OCI-LY1 (cell line): Measurements from ENCODE around the gene POLL.

Source experiments
- H2AFZ ChIP-seq: fragments of 200-600 bp; sonication (generic), shearing (Covaris generic); 2 replicates; pipeline ENCODE4 v1.6.0; 2014; ENCODE audit warnings: antibody characterized with exemption, mild to moderate bottlenecking, low read length
- H3F3A ChIP-seq: fragments of 200-600 bp; sonication (generic), shearing (Covaris generic); 2 replicates; pipeline ENCODE4 v1.6.0; 2014; ENCODE audit warnings: mild to moderate bottlenecking, antibody characterized with exemption, low read length, moderate library complexity; ENCODE audit not compliant: insufficient read depth
- H3K27ac ChIP-seq: fragments of 200-600 bp; sonication (generic); 2 replicates; pipeline ENCODE4 v1.5.1; 2014; ENCODE audit warnings: low read length, mixed run types, mild to moderate bottlenecking, low read depth; ENCODE audit not compliant: poor library complexity, severe bottlenecking
- H3K27me3 ChIP-seq: fragments of 200-600 bp; sonication (generic); 2 replicates; pipeline ENCODE4 v1.6.0; 2014; ENCODE audit warnings: antibody characterized with exemption, mild to moderate bottlenecking, low read length, moderate library complexity; ENCODE audit not compliant: insufficient read depth
- H3K36me3 ChIP-seq: fragments of 200-600 bp; sonication (generic); 2 replicates; pipeline ENCODE4 v1.6.1; 2014; ENCODE audit warnings: mild to moderate bottlenecking, antibody characterized with exemption, low read length, moderate library complexity, mixed read lengths; ENCODE audit not compliant: insufficient read depth
- H3K4me1 ChIP-seq: fragments of 200-600 bp; sonication (generic); 2 replicates; pipeline ENCODE4 v1.5.1; 2014; ENCODE audit warnings: mild to moderate bottlenecking, low read length, moderate library complexity; ENCODE audit not compliant: insufficient read depth, severe bottlenecking
- H3K4me2 ChIP-seq: fragments of 200-600 bp; sonication (generic), shearing (Covaris generic); 2 replicates; pipeline ENCODE4 v1.6.1; 2014; ENCODE audit warnings: low read length
- H3K4me3 ChIP-seq: fragments of 200-600 bp; sonication (generic); 2 replicates; pipeline ENCODE4 v1.5.1; 2014; ENCODE audit warnings: low read length, low read depth, mild to moderate bottlenecking, mixed read lengths; ENCODE audit not compliant: poor library complexity, severe bottlenecking
- H3K79me2 ChIP-seq: fragments of 200-600 bp; shearing (Covaris generic); 2 replicates; pipeline ENCODE4 v1.6.1; 2016; ENCODE audit warnings: mixed run types, low read length, mixed read lengths; ENCODE audit not compliant: insufficient read depth
- H3K9ac ChIP-seq: fragments of 200-600 bp; sonication (generic), shearing (Covaris generic); 2 replicates; pipeline ENCODE4 v1.6.1; 2014; ENCODE audit warnings: mild to moderate bottlenecking, low read length, mixed read lengths
- H3K9me2 ChIP-seq: fragments of 200-600 bp; sonication (generic), shearing (Covaris generic); 2 replicates; pipeline ENCODE4 v1.6.1; 2014; ENCODE audit warnings: low read depth, mild to moderate bottlenecking, low read length, mixed read lengths
- H3K9me3 ChIP-seq: fragments of 200-600 bp; shearing (Covaris generic); 2 replicates; pipeline ENCODE4 v1.6.1; 2014; ENCODE audit warnings: low read length, mixed read lengths
- H4K20me1 ChIP-seq: fragments of 200-600 bp; sonication (generic), shearing (Covaris generic); 2 replicates; pipeline ENCODE4 v1.6.0; 2016; ENCODE audit warnings: mild to moderate bottlenecking, low read length; ENCODE audit not compliant: insufficient read depth
- EZH2 ChIP-seq: fragments of 200-600 bp; sonication (generic), shearing (Covaris generic); IDR thresholded peaks from 2 replicates; pipeline ENCODE4 v1.8.0; 2017; ENCODE audit warnings: borderline replicate concordance, mixed run types, mild to moderate bottlenecking, antibody characterized with exemption, low read length, moderate library complexity, mixed read lengths
- TF ChIP-seq, protein P1 (sequence below): fragments of 200-600 bp; sonication (generic), shearing (Covaris generic); IDR thresholded peaks from 2 replicates; pipeline ENCODE4 v1.5.1; 2017; ENCODE audit warnings: mild to moderate bottlenecking, antibody characterized with exemption, low read length, moderate library complexity, mixed read lengths

The POLL gene

DNA sequence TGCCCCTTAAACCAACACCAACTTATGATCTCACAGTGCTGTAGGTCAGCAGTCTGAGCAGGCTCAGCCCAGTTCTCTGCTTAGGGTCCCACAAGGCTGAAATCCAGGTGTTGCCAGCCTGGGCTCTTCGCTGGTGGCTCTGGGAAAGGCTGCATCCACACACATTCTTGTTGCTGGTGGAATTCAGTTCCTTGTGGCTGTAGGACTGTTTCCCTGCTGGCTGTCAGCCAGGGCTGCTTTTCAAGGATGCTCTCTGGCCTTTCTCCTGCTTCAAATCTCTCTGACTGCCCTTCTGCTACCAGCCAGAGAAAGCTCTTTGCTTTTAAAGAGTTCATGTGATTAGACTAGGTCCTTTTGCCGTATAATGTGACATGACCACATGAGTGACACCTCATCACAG is 15.3 kb downstream of the POLL start:
- Histone ChIP-seq H3K27me3 (no peaks in the 10 kb centered on the region), H3K36me3 (no peaks in the 10 kb centered on the region), H3K4me1 (peaks cover 10% of the 10 kb centered on the region), H3K9ac (no peak overlapping the region), H2AFZ (no peak overlapping the region), H4K20me1 (no peaks in the 10 kb centered on the region), H3F3A (no peaks in the 10 kb centered on the region), H3K9me2 (no peaks in the 10 kb centered on the region), H3K9me3 (no peaks in the 10 kb centered on the region), H3K79me2 (no peaks in the 10 kb centered on the region), H3K27ac (no peak overlapping the region), H3K4me2 (no peak overlapping the region), H3K4me3 (no peak overlapping the region)
- TF ChIP-seq, protein P1, sequence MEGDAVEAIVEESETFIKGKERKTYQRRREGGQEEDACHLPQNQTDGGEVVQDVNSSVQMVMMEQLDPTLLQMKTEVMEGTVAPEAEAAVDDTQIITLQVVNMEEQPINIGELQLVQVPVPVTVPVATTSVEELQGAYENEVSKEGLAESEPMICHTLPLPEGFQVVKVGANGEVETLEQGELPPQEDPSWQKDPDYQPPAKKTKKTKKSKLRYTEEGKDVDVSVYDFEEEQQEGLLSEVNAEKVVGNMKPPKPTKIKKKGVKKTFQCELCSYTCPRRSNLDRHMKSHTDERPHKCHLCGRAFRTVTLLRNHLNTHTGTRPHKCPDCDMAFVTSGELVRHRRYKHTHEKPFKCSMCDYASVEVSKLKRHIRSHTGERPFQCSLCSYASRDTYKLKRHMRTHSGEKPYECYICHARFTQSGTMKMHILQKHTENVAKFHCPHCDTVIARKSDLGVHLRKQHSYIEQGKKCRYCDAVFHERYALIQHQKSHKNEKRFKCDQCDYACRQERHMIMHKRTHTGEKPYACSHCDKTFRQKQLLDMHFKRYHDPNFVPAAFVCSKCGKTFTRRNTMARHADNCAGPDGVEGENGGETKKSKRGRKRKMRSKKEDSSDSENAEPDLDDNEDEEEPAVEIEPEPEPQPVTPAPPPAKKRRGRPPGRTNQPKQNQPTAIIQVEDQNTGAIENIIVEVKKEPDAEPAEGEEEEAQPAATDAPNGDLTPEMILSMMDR = no peak
- TF ChIP-seq EZH2 = no peak

GRCh38 chr10:101572126-101572525 is 15.9 kb downstream of the POLL start:
- no peaks in the 10 kb centered on the region for H3F3A ChIP-seq

GRCh38 chr10:101571271-101571925 is 16.7 kb downstream of the POLL start:
- H3K4me2 ChIP-seq = no peak overlapping the region
- H3K27me3 ChIP-seq = no peaks in the 10 kb centered on the region

More at GRCh38 chr10:101572126-101572525, 15.9 kb downstream of the POLL start:
- no peak overlapping the region for H3K4me2 ChIP-seq
- H3K9me2 ChIP-seq = no peaks in the 10 kb centered on the region
- no peak overlapping the region for H3K4me3 ChIP-seq
- H4K20me1 ChIP-seq = no peaks in the 10 kb centered on the region
- H3K36me3 ChIP-seq = no peaks in the 10 kb centered on the region
- no peaks in the 10 kb centered on the region for H3K9me3 ChIP-seq
- H3K79me2 ChIP-seq = no peaks in the 10 kb centered on the region
- H3K27ac ChIP-seq = no peak overlapping the region
- no peaks in the 10 kb centered on the region for H3K27me3 ChIP-seq
- H3K9ac ChIP-seq = no peak overlapping the region
- no peak overlapping the region for H2AFZ ChIP-seq
- peaks cover 10% of the 10 kb centered on the region for H3K4me1 ChIP-seq
- TF ChIP-seq, protein P1 = no peak
- no peak for TF ChIP-seq EZH2

More at GRCh38 chr10:101571271-101571925, 16.7 kb downstream of the POLL start:
- TF ChIP-seq EZH2 = no peak
- TF ChIP-seq, protein P1 = no peak
- Histone ChIP-seq H3K9me3 (no peaks in the 10 kb centered on the region), H3K79me2 (no peaks in the 10 kb centered on the region), H3K36me3 (no peaks in the 10 kb centered on the region), H3K9me2 (no peaks in the 10 kb centered on the region), H4K20me1 (no peaks in the 10 kb centered on the region), H3K9ac (no peak overlapping the region), H2AFZ (no peak overlapping the region), H3K4me1 (peaks cover 10% of the 10 kb centered on the region), H3K4me3 (no peak overlapping the region), H3F3A (no peaks in the 10 kb centered on the region), H3K27ac (no peak overlapping the region)
